Astrocyte of the spinal cord (primary cell): ENCODE data around the gene YY1AP1.
"Not testable (repeated sequence)": the region's sequence is repeated elsewhere in the genome, so short reads cannot be mapped to it uniquely, and the experiment has no call there.

Source experiments
- DNase-seq: peaks from one replicate; pipeline ENCODE4 v3.0.0; 2011; ENCODE audit warnings: low read depth, low spot score
- H3K4me3 ChIP-seq: 2 replicates; pipeline ENCODE4 v1.5.1; 2011; ENCODE audit warnings: low read depth, mild to moderate bottlenecking, low read length, moderate library complexity
- CTCF ChIP-seq: IDR thresholded peaks from 2 replicates; pipeline ENCODE4 v1.5.1; 2012; ENCODE audit warnings: low read depth, mild to moderate bottlenecking, low read length, inconsistent platforms
- in situ Hi-C: cut with HindIII; loops from 2 replicates; pipeline ENCODE4 v1.10.0; 2017; ENCODE audit warnings: low sequenced_read_pairs

YY1AP1 gene

GRCh38 chr1:155691992-155692528 lies 3.5 kb upstream of the YY1AP1 start:
- in situ Hi-C loops: no loop called here
- no peak overlapping the region for H3K4me3 ChIP-seq
- no peak for TF ChIP-seq CTCF
- DNase-seq: no peak

- DNase-seq, in situ Hi-C loops: not testable (repeated sequence)
- H3K4me3 ChIP-seq: peak within 1 kb of the TSS; percentile 96
Observed at GRCh38 chr1:155689081-155689607, 570 bp upstream of the YY1AP1 start, which contains the start of gene DAP3. Gene DAP3 (plus strand): TSS chr1:155689091. CDS start chr1:155709780, 20,689 bp downstream.

GRCh38 chr1:155687705-155688323 lies 760 bp downstream of the YY1AP1 start:
- H3K4me3 ChIP-seq: peak overlapping the region; percentile 96
- DNase-seq, in situ Hi-C loops: not testable (repeated sequence)

GRCh38 chr1:155681776-155682175 lies 6.8 kb downstream of the YY1AP1 start:
- DNase-seq: no peak
- TF ChIP-seq CTCF: no peak
- in situ Hi-C loops: no loop called here
- H3K4me3 ChIP-seq: no peak overlapping the region

- H3K4me3 ChIP-seq: no peak overlapping the region
- DNase-seq: no peak
- TF ChIP-seq CTCF: no peak
- in situ Hi-C loops: no loop called here
Observed at GRCh38 chr1:155680531-155680930, 8.0 kb downstream of the YY1AP1 start.

- in situ Hi-C loops, H3K4me3 ChIP-seq, DNase-seq: not testable (repeated sequence)
Observed at GRCh38 chr1:155678992-155679391, 9.6 kb downstream of the YY1AP1 start.

GRCh38 chr1:155678027-155678426 lies 10.5 kb downstream of the YY1AP1 start:
- DNase-seq: no peak
- TF ChIP-seq CTCF: no peak
- in situ Hi-C loops: no loop called here
- no peak overlapping the region for H3K4me3 ChIP-seq

GRCh38 chr1:155673003-155673402 lies 15.6 kb downstream of the YY1AP1 start:
- H3K4me3 ChIP-seq: no peak overlapping the region
- in situ Hi-C loops: no loop called here
- no peak for TF ChIP-seq CTCF
- no peak for DNase-seq
